NCI-H146 (cell line): ENCODE results near the gene GPR157.

Source experiments
- DNase-seq: peaks from one replicate; lab custom pipeline; 2025; lab: John Stamatoyannopoulos, UW

The GPR157 gene

GRCh38 chr1:9087411-9088125 is 41.3 kb downstream of the GPR157 start:
- DNase-seq: no peak

- DNase-seq: no peak
Observed at GRCh38 chr1:9086796-9087195, 42.1 kb downstream of the GPR157 start.

- DNase-seq: no peak
Observed at GRCh38 chr1:9086045-9086444, 42.9 kb downstream of the GPR157 start.

- DNase-seq: no peak
Observed at GRCh38 chr1:9085306-9085940, 43.5 kb downstream of the GPR157 start.

- no peak for DNase-seq
Observed at GRCh38 chr1:9084906-9085305, 44.0 kb downstream of the GPR157 start.

DNA sequence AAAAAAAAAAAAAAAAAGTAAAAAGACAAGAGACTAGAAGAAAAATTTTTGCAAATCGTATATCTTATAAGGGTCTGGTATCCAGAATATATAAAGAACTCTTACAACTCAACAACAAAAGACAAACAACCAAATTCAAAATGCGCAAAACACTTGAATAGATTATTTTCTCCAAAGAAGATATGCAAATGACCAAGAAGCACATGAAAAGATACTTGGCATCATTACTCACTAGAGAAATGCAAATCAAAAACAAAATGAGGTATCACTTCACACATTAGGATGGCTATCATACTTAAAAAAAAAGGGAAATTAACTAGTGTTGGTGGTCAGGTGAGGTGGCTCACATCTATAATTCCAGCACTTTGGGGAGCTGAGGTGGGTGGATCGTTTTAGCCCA is 47.4 kb downstream of the GPR157 start:
- DNase-seq: no peak

DNA sequence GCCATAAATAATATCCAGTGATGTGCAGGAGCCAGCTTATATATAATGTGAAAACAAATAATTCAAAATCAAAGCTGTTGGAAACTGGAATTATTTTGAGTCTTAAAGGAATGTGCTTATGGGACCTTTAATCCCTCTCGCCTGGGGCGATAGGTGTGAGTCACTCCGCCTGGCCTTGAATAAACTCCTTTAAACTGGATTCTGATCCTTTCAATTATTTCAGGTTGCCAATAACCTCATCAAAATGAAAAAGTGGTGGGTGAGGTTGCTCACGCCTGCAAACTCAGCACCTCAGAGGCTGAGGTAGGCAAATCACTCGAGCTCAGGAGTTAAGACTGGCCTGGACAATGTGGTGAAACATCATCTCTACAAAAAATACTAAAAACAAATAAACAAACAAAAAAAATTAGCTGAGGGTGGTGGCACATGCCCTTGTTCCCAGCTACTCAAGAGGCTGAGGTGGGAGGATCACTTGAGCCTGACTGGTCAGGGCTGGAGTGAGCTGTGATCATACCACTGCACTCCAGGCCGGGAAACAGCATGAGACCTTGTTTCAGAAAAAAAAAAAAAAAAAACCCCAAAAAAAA is 48.1 kb downstream of the GPR157 start:
- no peak for DNase-seq

DNA sequence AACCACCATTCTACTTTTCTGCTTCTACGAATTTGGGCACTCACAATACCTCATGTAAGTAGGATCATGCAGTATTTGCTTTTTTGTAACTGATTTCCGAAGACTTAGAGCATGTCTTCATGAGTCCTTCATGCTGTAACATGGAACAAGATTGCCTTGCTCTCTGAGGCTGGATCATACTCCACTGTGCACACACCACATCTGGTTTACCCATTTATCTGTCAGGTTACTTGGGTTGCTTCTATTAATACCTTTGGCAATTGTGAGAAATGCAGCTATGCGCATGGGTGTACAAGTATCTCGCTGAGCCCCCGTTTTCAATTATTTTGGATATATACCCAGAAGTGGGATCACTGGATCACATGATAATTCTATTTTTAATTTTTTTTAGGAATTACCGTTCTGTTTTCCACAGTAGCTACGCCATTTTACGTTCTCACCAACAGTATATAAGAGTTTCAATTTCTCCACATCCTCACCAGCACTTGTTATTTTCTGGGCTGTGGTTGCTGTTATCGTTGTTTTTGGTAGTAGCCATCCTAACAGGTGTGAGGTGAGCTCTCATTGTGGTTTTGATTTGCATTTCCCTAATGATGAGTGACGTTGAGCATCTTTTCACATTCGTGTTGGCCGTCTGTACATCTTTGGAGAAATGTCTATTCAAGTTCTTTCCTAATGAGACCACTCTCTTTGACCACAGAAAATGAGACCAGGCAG is 48.8 kb downstream of the GPR157 start:
- DNase-seq: no peak

DNA sequence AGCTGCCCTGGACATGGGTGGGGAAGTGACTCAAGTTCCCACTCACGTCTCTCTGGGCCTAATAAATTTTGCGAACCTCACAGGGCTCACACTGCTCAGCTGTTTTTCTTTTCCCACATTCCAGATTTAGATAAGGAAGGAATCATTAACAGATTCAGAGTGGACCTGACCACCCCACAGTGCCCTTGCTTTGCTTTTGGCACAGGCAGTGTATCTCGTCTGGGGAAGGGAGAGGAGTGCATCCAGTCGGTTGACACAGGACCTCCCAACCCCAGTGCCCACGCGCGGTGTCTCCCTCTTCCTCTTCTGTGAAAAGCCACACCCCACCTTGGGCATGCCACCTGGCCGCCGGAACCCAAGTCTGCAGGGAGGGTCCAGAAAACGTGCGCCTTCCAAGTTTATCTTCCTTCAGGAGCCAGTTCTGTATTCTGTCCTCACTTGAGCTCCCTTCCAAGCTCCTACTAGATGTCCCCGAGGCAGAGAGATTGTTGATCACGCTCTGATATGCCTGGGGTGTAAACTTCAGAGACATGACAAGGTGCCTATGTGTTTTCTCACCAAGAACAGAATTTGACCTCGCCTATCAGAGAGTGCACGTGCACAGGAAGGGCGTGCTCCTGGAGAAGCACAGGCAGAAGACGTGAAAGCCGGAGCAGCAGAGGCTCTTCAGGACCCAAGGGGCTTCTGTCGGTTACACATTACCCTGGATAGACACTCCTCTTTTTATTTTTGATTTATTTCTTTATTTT is 50.0 kb downstream of the GPR157 start:
- no peak for DNase-seq

GRCh38 chr1:9078015-9078751 is 50.7 kb downstream of the GPR157 start:
- no peak for DNase-seq

GRCh38 chr1:9075022-9075421 is 53.9 kb downstream of the GPR157 start:
- DNase-seq: no peak

DNA sequence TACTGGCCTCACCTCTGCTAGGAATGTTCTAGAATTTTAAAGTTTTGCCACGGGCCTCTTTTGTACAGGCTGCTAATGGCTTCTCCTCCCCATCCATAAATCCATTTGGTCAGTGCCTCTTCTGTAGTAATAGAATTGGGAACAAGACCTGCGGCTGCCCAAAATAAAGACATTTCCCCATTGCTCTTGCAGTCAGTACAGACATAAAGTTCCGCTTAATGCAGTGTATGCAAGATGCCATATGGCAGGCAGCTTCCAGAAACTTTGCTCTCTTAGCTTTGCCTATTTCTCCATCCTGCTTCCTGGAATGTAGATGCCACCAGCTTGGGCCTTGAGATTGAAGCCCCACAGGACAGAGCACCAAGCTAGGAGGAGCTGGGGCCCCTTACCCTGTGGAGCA is 55.8 kb downstream of the GPR157 start:
- no peak for DNase-seq

DNA sequence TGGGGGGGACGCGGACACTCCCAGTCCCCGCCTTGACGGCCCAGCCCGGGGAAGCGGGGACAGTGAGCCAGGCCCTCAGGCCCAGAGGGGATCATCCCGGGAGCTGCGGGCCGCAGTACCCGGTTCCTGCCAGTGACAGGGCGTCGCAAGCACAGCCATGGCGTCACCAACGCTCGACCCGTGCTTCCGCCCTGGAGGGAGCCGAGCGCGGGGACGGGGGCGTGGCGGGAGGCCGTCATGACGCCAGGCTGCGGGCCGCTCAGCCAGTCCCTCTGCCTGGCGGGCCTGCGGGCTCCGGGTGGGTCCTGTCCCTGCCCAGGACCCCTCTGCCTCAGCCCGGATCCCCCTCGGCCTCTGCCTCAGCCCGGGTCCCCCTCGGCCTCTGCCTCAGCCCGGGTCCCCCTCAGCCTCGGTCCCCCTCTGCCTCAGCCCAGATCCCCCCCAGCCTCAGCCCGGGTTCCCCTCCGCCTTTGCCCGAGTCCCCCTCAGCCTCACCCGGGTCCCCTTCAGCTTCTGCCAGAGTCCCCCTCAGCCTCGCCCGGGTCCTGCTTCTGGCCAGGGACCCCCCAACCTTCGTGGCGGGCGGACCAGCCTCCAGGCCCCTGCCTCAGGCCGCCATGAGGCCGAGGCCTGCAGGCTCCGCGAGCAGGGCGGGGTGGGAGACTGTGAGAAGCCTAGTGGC is 57.2 kb downstream of the GPR157 start:
- DNase-seq: no peak

DNA sequence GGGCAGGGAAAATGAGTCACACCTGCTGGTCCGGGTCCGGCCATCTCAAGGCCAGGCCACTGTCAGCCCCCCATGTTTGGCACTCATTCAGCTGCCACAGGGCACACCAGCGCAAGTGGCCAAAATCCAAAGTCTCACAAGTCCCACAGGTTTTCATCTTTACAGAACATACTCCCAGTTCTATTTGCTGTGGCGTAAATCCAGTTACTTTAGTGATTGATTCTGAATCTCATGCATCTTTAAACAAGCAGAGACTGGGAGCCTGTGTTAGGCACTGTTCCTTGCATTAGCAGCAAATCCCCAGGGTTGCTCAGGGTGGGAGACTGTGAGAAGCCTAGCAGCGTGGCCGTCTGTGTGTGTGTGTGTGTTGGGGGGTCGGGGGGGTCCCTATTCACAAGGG is 58.4 kb downstream of the GPR157 start:
- no peak for DNase-seq

DNA sequence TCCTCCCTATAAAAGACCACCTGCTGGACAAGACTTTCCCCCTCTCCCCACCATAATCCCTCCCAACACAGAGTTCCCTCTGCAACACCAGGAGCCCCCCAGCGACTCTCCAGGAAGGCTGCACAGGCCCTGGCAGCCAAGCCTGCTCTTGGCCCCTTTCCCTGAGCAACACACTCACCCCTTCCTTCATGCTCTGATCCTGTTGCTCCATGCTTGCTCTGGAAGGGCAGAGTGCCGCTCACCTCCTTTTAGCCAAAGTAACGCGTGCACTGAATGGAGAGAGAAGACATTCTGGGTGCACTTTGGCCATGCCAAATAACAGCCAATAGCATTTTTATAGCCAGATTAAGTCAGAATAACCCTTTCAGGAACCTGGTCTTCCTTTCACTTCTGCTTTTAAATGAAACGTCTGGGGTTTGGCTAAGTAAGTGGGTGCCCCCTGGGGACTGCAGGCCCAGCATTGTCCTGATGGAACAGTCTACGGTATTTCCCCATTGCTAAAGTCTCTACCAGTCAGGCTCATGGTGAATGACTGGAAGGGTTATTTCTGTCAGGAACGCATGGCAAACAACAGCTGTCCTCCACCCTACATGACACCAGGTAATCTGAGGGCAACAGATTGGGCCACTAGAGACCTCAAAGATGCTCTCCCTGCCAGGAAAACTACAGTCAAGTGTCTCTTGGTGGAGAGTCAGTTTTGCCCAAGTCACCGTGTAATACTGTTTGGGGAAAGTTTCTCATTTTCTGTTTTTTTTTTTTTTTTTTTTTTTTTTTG is 59.4 kb downstream of the GPR157 start, which contains the start of gene SLC2A5:
Gene SLC2A5 (minus strand): TSS at position 310 of the 775 bp plus-strand sequence. CDS start 99 bp downstream, at position 211.
- no peak for DNase-seq

DNA sequence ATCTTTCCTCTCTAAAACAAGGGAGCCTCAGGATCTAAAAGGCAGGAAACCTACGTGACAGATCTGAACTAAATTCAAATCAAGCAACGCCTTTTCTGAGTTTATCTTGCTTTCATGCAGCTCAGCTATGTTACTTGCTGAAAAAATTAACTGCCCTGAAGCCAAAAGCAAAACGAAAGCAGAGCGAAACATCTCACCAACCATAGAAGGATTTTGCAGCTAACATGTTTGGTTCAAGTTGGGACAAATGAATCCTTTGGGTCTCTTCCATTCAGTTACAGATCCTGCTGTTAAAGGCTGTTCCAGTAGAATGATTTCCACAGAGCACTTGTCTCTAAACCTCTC is 59.9 kb downstream of the GPR157 start:
- DNase-seq: no peak

DNA sequence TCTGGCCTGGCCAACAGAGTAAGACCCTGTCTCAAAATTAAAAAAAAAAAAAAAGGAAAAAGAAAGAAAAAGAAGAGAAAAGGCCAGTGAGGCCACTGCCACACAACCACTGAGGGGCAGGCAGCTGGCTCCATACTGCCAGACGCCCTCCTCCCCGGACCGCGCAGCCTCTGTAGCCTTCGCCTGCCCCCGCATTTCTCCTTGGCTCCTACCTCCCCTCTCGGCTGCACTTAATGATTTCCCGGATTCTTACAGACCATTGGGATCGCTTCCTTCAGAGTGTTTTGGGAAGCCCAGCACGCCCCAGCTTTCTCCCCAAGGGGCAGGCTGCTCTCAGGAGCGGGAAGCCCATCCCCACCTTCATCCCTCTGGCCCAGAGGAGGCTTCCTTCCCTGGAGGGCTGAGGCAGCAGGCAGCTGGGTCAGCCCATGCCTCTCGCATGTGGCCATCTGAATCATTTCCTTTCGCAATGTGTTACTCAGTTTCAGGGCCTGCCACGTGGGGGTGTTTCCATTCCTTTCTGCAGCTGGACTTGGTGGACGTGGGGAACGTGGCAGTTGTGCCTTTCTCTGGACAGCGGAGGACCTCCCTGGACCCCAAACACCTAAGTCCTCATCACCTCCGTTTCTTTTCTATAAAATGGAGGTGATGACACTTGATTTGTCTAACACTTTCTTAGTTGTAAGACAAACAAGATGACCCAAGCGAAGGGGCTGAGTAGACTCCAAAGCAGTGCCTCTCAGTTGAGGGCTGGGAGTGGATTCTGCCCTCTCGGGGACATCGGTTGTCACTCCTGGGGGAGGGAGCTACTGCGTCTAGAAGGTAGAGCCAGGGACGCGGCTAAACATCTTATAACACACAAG is 61.7 kb downstream of the GPR157 start:
- no peak for DNase-seq

- no peak for DNase-seq
Observed at GRCh38 chr1:9065213-9065751, 63.6 kb downstream of the GPR157 start.

- no peak for DNase-seq
Observed at GRCh38 chr1:9062846-9063245, 66.1 kb downstream of the GPR157 start.
